Testis (tissue), 3 donors: ENCODE results near the gene KRCC1. TPM values are rescaled to one million over a fixed set of nuclear protein-coding genes. Genes with fewer than 3 reads are reported as not detected.
A peak's percentile ranks its signal among the peaks of the same experiment; 100 is the strongest.
"Not testable (repeated sequence)": the region's sequence is repeated elsewhere in the genome, so short reads cannot be mapped to it uniquely, and the experiment has no call there.

Experiments used
- DNase-seq: peaks from one replicate; pipeline ENCODE4 v3.0.0-alpha.2; 2019
- H3K27ac ChIP-seq, 2 donors: fragments of 200-600 bp; sonication (generic); one replicate each; pipeline ENCODE4 v1.5.1; 2019
- H3K27me3 ChIP-seq: fragments of 200-600 bp; sonication (generic); one replicate; pipeline ENCODE4 v1.5.1; 2019
- H3K36me3 ChIP-seq: fragments of 200-600 bp; sonication (generic); one replicate; pipeline ENCODE4 v1.5.1; 2017; ENCODE audit warnings: low read depth; ENCODE audit errors: missing control alignments
- H3K4me1 ChIP-seq: fragments of 200-600 bp; sonication (generic); one replicate; pipeline ENCODE4 v1.5.1; 2019
- H3K4me3 ChIP-seq, 2 donors: fragments of 200-600 bp; sonication (generic); one replicate each; pipeline ENCODE4 v1.5.1; 2017 to 2019
- H3K9me3 ChIP-seq: fragments of 200-600 bp; sonication (generic); one replicate; pipeline ENCODE4 v1.5.1; 2017
- POLR2A ChIP-seq: fragments of 450-650 bp; IDR thresholded peaks from one replicate; pipeline ENCODE4 v1.6.1; 2017; ENCODE audit warnings: antibody characterized with exemption, mild to moderate bottlenecking, moderate library complexity
- WGBS, 2 donors: methylation state at CpG; one replicate each; pipeline ENCODE4 v1.1.5; 2018; 5-methylcytosine and 5-hydroxymethylcytosine counted together
- intact Hi-C: fragments of 100-400 bp; cut with DNase I; formaldehyde crosslinking; loops from one replicate; pipeline ENCODE4 v1.15.1; 2023; ENCODE audit warnings: low total_unique reads
- polyA plus RNA-seq: library from polyadenylated mRNA; stranded (reverse); fragments of 350-450 nt; fragmentation: Illumina TruSeq; extraction: RNeasy Lipid Tissue Mini Kit (QIAGEN cat#74804); gene quantifications from one replicate; pipeline ENCODE4 v1.2.3, GENCODE V29; 2014; ENCODE audit warnings: low read depth, low replicate concordance; ENCODE audit not compliant: insufficient read depth
- total RNA-seq, 2 donors: library from RNA; depleted of rRNA; stranded (reverse); fragments of >200 nt; gene quantifications; one replicate each; pipeline ENCODE4 v1.2.3, GENCODE V29; 2016
- TF ChIP-seq, protein P1 (sequence below), 3 experiments: fragments of 450-650 bp in 2 of 3; fragments of 200-600 bp in 1 of 3; sonication (generic) in 1 of 3; IDR thresholded peaks; one replicate each; pipeline ENCODE4 v1.5.1; 2016 to 2019; ENCODE audit warnings: antibody characterized with exemption in 3 of 3, mild to moderate bottlenecking in 2 of 3, moderate library complexity in 1 of 3

The KRCC1 gene
- total and polyA plus RNA-seq, 3 donors from 2014 or later = 15.4 to 21.1 (median 16.9) TPM

- intact Hi-C loops = no loop called here
- 91 to 94% methylated on average over 6 of the region's 6 CpGs for WGBS, 2 donors
These were observed 36.7 kb downstream of the KRCC1 start for GRCh38 chr2:88018909-88019308.

GRCh38 chr2:88018077-88018805, 37.3 kb downstream of the KRCC1 start:
- H3K4me3 ChIP-seq, intact Hi-C loops, DNase-seq, H3K9me3 ChIP-seq, H3K27ac ChIP-seq, H3K4me1 ChIP-seq, H3K36me3 ChIP-seq, H3K27me3 ChIP-seq: not testable (repeated sequence)
- 65 to 72% methylated on average over 11 of the region's 11 CpGs for WGBS, 2 donors

More at GRCh38 chr2:88018909-88019308, 36.7 kb downstream of the KRCC1 start:
- Histone ChIP-seq H3K27ac (no peak overlapping the region), H3K36me3 (no peaks in the 10 kb centered on the region), H3K4me1 (peaks cover 6% of the 10 kb centered on the region), H3K9me3 (no peaks in the 10 kb centered on the region), H3K4me3 (no peak overlapping the region), H3K27me3 (no peaks in the 10 kb centered on the region)
- no peak for TF ChIP-seq POLR2A
- TF ChIP-seq, protein P1, sequence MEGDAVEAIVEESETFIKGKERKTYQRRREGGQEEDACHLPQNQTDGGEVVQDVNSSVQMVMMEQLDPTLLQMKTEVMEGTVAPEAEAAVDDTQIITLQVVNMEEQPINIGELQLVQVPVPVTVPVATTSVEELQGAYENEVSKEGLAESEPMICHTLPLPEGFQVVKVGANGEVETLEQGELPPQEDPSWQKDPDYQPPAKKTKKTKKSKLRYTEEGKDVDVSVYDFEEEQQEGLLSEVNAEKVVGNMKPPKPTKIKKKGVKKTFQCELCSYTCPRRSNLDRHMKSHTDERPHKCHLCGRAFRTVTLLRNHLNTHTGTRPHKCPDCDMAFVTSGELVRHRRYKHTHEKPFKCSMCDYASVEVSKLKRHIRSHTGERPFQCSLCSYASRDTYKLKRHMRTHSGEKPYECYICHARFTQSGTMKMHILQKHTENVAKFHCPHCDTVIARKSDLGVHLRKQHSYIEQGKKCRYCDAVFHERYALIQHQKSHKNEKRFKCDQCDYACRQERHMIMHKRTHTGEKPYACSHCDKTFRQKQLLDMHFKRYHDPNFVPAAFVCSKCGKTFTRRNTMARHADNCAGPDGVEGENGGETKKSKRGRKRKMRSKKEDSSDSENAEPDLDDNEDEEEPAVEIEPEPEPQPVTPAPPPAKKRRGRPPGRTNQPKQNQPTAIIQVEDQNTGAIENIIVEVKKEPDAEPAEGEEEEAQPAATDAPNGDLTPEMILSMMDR (IDR thresholded peaks at IDR 0.05) = no peak
- no peak for DNase-seq

GRCh38 chr2:88017780-88018038, 37.9 kb downstream of the KRCC1 start:
- peak overlapping the region; percentile 62 to 77 for H3K27ac ChIP-seq

GRCh38 chr2:88016960-88017779, 38.4 kb downstream of the KRCC1 start:
- H3K27ac ChIP-seq = peak overlapping the region; percentile 62 to 77
- H3K36me3 ChIP-seq = no peaks in the 10 kb centered on the region
- H3K9me3 ChIP-seq = no peaks in the 10 kb centered on the region
- peak overlapping the region; percentile 54 to 75 for H3K4me3 ChIP-seq
- TF ChIP-seq, protein P1 (IDR thresholded peaks at IDR 0.05) = no peak
- TF ChIP-seq POLR2A = no peak
- intact Hi-C loops = no loop called here
- H3K27me3 ChIP-seq = no peaks in the 10 kb centered on the region
- peaks cover 6% of the 10 kb centered on the region for H3K4me1 ChIP-seq
- DNase-seq = peak; percentile 70
- WGBS, 2 donors = 13 to 27% methylated on average over 24 to 46 of the region's 46 CpGs

More at GRCh38 chr2:88017780-88018038, 37.9 kb downstream of the KRCC1 start:
- H3K27me3 ChIP-seq, H3K4me1 ChIP-seq, H3K9me3 ChIP-seq, DNase-seq, H3K36me3 ChIP-seq, intact Hi-C loops: not testable (repeated sequence)
- WGBS, 2 donors = 65 to 68% methylated on average over 2 of the region's 2 CpGs
- peak overlapping the region in 1 of 2 donors; percentile 75 for H3K4me3 ChIP-seq

- TF ChIP-seq POLR2A = no peak
- TF ChIP-seq, protein P1 (IDR thresholded peaks at IDR 0.05) = no peak
- peaks cover 6% of the 10 kb centered on the region for H3K4me1 ChIP-seq
- WGBS, 2 donors = 9 to 11% methylated on average over 33 to 34 of the region's 34 CpGs
- DNase-seq = peak; percentile 81
- H3K9me3 ChIP-seq = no peaks in the 10 kb centered on the region
- intact Hi-C loops = no loop called here
- H3K4me3 ChIP-seq = peak within 1 kb of the TSS; percentile 54 to 75
- no peaks in the 10 kb centered on the region for H3K27me3 ChIP-seq
- no peaks in the 10 kb centered on the region for H3K36me3 ChIP-seq
- H3K27ac ChIP-seq = peak within 1 kb of the TSS; percentile 62 to 77
These were observed 39.3 kb downstream of the KRCC1 start, which contains the start of gene RNU2-63P for GRCh38 chr2:88016086-88016959. Gene RNU2-63P, minus strand, starts transcription at chr2:88016547.
